Measurements from ENCODE around the gene ZNF814. TPM values are rescaled to one million over a fixed set of nuclear protein-coding genes. Genes with fewer than 3 reads are reported as not detected.
A peak's percentile ranks its signal among the peaks of the same experiment; 100 is the strongest.
"Not testable (repeated sequence)": the region's sequence is repeated elsewhere in the genome, so short reads cannot be mapped to it uniquely, and the experiment has no call there.

The ZNF814 gene
- total RNA-seq, 2 donors from 2014 or later = 10.8 to 10.9 TPM

DNA sequence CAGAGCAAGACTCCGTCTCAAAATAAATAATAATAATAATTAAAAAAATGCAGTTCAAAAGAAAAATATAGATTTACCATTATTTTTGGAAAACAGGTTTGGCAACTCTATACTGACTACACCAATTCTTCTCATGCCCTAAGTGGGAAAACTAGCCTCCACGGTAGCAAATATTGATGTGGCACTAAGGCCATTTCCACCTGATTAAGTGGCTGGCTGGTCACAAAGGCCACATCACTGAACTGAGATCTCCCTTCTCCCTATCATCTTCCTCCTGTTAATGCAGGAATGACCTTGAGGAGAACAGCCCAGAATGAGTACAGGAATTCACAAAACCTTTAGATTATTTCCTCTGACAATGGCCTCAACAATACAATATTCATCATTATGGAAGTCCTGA, 18.6 kb downstream of the ZNF814 start:
- intact Hi-C loops (cut with DNase I) = no loop called here
- no peak for ATAC-seq
- DNase-seq = no peak

DNA sequence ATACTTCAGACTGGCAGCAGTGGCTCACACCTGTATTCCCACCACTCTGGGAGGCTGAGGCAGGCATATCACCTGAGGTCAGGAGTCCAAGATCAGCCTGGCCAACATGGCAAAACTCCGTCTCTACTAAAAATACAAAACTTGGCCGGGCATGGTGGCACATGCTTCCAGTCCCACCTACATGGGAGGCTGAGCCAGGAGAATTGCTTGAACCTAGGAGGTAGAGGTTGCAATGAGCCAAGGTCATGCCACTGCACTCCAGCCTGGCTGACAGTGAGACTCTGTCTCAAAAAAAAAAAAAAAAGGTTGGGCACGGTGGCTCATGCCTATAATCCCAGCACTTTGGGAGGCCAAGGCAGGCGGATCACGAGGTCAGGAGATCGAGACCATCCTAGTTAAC, 19.2 kb downstream of the ZNF814 start:
- DNase-seq = not testable (repeated sequence)

DNA sequence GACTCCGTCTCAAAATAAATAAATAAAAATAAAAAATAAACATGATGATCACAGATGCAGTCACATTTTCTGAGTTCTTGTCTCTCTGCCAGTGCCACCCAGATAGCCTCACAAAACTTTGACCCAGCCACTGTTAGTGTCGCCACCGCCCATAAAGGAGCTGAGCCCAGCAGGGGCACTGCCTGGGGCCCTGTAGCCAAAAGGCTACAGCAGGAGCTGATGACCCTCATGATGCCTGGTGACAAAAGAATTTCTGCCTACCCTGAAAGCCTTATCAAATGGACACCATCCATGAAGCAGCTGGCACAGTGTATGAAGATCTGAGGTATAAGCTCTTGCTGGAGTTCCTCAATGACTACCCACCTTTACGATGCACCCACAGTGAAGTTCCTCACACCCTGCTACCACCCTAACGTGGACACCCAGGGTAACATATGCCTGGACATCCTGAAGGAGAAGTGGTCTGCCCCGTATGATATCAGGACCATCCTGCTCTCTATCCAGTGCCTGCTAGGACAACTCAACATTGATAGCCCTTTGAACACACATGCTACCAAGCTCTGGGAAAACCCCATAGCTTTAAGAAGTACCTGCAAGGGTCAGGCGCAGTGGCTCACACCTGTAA, 20.9 kb downstream of the ZNF814 start:
- DNase-seq (no peak), ATAC-seq (no peak)
- intact Hi-C loops (cut with DNase I) = no loop called here

More for the DNA sequence above, 19.2 kb downstream of the ZNF814 start:
- intact Hi-C loops (cut with DNase I); ATAC-seq: not testable (repeated sequence)

DNA sequence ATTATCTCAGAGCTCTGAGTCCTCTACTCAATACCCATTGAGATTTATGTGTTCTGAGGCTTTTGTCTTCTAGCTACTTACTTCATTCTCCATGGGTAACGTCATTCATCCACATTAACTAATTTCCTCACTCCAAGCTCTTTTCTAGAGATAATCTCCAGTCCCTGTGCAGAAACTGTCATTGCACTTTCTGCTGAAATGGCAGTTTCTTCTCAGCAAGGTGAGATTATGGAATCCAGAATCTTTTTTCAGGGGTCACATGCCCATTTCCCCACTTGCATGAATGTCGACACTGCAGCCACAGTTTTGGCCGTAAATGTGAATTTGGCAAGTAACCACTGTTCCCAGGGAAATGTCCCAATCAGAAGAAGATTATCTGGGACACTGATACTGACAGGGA, 26.5 kb downstream of the ZNF814 start:
- DNase-seq = not testable (repeated sequence)

DNA sequence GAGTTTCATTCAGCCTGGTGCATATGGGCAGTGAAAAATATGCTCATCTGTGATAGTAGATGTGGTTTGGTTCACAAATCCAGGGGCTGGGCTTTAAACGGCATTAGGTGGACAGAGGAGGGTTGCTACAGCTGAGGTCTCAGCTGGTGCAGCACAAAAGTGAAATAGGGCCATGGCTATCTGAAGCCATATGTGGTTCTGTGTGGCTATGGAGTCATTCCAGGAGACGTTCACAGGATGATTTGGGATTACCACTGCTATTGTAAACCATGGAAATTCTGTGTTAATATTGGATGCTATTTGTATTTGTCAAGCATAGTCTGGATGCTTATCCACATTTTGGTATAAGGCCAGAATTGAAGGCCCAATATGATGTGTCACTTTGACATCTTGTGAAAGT, 34.7 kb downstream of the ZNF814 start:
- intact Hi-C loops (cut with DNase I); ATAC-seq; DNase-seq: not testable (repeated sequence)

More for the DNA sequence above, 26.5 kb downstream of the ZNF814 start:
- intact Hi-C loops (cut with DNase I); ATAC-seq: not testable (repeated sequence)

DNA sequence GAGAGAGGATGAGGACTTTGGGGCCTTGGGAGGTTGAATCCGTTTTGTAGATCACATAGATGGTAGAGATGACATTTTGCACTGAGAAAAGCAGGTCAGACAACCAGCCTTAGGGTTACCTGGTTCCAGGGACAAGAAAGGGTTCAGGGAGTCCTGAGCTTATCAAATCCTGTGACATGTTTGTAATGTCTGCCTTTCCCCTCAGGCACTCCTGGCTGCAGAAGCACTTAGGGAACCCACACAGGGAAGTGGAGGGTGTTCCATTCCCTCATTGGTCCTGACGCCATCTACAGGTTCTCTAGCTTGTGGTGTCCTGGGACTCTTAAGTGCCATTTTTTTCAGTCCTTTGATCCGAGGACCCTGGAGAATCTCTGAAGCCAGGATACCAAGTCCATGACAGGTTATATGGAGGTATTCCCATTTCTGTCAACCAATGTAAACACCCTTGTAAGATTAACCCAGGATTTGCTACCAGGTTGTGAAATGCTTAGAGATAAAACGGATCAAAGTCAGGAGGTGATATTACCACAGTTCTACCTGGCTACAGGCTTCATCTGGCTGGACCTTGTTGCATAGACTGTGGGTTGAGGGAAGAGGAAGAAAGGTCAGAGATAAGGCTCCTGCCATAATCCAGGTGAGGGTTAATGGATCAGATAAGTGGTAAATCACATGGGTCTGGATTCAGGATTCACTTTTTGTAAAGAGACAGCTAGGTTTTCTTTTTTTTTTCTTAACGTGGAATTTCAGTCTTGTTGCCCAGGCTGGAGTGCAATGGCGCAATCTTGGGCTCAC, 36.8 kb downstream of the ZNF814 start:
- intact Hi-C loops (cut with DNase I); DNase-seq; ATAC-seq: not testable (repeated sequence)

DNA sequence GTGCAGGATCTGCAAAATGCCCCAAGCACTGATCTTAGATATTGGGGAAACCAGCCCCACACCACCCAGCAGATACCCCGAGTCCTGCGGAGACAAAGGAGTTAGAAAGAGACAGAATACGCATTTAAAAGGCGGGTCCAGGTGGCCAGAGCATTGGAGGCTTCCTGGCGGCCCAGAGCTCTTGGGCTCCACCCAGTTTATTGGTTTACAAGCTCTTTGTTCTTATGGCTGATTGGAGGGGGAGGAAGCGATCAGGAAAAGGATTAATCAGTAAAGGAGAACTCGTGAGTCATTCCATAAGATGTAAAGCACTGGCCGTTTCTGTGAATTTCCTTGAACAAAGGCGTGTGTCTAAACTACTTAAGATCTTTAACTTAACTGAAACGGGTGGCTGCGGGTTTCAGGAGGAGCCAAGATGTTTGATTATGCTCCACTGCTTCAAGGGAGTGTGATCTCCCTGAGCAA, 38.3 kb downstream of the ZNF814 start:
- no peak for ATAC-seq
- no peak for DNase-seq
- intact Hi-C loops (cut with DNase I) = no loop called here

DNA sequence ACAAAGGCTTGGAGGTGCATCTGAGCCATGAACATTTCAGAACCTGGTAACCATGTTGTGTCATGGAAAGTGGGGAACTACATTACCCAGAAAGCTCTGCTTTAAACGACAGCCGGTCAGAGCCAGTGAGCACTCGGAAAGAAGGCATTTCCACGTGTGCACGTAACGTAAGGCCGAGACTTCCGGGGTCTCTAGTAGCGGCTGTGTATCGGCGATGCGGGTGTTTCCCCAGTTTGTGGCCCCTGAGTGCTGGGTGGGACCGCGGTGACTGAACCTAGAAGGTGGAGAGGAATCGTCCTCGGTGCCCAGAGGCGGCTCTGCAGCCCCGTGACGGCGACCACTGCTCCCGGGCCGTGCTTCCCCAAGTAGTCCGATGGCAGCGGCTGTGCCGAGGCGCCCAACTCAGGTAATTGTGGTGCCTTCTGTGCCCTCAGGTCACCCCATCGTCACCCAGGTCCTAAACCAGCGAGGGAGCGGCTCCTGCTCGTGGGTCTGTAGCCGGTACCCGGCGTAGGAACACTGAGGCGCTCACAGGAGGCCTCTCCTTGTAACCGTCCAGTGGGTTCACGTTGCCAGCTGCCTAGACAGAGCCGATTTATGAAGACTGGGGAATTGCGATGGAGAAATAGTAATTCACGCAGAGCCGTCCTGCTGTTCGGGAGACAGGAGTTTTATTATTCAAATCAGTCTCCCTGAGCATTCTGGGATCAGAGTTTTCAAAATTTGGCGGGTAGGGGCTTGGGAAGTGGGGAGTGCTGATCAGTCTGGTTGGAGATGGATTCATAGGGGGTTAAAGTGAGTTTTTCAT, 39.0 kb downstream of the ZNF814 start, which contains the start of gene ZNF587:
Gene ZNF587 (plus strand): TSS at position 194 of the 808 bp plus-strand sequence. CDS start 180 bp downstream, at position 374.
- peak; percentile 98 for ATAC-seq
- DNase-seq = peak; percentile 72
- intact Hi-C loops (cut with DNase I) = not testable (repeated sequence)

DNA sequence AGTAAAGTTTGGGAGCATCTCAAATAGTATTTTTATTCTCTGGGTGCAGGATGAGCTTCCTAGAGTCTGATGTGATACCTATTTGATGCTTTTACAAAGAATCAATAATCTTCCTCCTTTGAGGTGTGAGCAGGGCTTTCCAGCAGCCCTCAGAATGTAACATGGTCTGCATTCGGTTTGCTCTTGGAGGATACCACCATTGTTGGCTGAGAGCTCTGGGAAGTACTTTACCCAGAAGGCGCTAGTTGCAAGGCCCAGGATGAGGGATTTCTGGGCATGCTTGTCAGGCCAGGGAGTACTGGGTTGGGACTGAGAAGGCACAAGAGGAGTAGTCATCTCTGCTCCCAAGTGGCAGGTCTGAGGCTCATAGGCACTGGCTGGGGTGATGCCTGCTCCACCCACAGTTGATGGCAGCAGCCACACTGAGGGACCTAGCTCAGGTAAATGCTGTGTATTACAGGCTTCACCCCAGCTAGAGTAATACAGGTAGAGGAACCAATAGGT, 39.6 kb downstream of the ZNF814 start:
- ATAC-seq = peak in 1 of 2 donors; percentile 9
- DNase-seq; intact Hi-C loops (cut with DNase I): not testable (repeated sequence)

DNA sequence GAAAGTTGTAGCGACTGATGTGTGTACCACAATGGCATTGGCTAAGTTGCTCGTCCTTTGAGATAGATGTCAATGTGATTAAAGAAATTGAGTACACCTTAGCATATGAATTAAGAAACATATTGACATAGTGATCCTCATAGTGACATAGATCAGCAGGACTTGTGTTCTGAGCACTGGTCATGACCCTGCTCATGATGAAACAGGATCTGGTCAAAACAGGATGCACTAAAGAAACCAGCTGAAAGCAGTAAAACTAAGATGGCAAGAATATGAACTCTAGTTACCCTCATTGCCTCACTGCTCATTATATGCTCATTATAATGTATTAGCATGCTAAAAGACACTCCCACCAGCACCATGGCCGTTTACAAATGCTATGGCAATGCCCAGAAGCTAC, 41.7 kb downstream of the ZNF814 start:
- ATAC-seq; DNase-seq; intact Hi-C loops (cut with DNase I): not testable (repeated sequence)

DNA sequence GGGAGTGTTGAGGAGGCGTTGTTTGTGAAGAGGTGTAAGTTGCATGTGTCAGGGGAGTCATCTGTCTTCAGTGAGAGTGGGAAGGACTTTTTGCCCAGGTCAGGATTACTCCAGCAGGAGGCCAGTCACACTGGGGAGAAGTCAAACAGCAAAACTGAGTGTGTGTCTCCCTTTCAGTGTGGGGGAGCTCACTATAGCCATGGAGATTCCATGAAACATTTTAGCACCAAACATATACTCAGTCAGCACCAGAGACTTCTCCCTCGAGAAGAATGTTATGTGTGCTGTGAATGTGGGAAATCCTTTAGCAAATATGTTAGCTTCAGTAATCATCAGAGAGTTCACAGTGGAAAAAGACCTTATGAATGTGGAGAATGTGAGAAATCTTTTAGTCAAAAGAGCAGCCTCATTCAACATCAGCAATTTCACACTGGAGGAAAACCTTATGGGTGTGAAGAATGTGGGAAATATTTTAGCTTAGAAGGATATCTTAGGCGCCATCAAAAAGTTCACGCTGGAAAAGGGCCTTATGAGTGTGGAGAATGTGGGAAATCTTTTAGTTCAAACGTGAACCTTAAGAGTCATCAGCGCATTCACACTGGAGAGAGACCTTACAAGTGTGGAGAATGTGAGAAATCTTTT, 47.6 kb downstream of the ZNF814 start:
- no peak for DNase-seq
- intact Hi-C loops (cut with DNase I) = no loop called here
- ATAC-seq = no peak

DNA sequence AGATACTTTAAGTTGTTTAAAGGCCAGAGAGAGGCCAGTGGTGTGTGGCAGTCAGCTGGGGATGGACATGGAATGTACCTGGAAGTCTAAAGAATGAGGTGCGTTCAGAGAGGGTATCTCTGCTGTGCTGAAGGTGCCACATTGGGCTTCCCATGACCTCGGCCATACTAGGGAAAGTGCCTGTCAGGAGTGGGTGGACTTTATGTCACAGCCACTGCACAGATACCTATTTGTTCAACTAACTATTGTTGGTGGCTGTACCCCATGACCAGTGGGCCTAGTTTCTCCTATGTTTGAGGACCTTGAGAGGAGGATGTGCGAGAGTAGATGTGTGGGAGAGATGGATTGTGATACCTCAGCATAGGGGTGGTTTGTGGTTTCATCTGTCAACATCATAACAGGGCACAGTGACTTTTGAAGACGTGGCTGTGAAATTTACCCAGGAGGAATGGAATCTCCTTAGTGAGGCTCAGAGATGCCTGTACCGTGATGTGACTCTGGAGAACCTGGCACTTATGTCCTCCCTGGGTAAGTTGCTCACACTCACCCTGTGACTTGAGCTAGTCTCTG, 50.1 kb downstream of the ZNF814 start:
- not testable (repeated sequence) for ATAC-seq

DNA sequence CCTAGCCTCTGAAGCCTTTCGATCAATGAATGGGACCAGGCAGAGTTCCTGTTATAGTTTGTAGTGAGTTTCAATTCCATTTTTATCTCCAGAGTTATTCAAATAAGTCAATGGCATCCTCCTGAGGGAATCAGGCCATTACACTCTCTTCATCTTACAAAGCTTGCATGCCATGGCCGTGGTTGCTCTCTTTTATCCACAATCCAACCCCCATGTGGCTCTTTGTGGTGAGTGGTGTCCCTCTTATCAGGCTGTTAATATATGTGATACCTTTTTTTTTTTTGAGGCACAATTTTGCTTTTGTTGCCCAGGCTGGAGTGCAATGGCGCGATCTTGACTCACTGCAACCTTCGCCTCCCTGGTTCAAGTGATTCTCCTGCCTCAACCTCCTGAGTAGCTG, 51.8 kb downstream of the ZNF814 start:
- intact Hi-C loops (cut with DNase I); DNase-seq; ATAC-seq: not testable (repeated sequence)

More for the DNA sequence above, 50.1 kb downstream of the ZNF814 start:
- intact Hi-C loops (cut with DNase I); DNase-seq: not testable (repeated sequence)

DNA sequence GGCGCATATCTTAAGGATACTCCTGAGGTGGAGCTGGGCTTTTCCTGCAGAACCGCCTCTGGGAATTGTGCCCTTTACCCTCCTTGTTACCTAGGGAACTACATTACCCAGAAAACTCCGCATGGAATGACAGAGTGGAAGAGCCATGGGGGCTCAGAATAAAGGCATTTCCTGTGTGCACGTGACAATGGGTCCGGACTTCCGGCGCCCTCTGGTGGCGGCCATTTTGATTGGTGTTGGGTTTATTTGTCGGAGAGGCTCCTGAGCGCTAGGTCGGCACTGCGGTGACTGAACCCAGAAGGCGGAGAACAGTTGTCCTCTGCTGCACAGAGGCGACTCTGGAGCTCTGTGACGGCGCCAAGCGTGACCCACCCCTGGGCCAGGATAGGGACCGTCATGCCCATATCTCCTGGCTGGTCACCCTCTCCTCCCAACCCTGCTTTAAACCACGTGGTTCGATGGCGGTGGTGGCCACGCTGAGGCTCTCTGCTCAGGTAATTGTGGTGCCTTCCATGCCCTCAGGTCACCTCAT, 58.7 kb downstream of the ZNF814 start, which contains the start of gene ZNF587B:
Gene ZNF587B (plus strand): TSS at position 229 of the 532 bp plus-strand sequence. CDS start 230 bp downstream, at position 459.
- peak; percentile 77 for DNase-seq
- intact Hi-C loops (cut with DNase I) = no loop called here
- ATAC-seq = peak; percentile 91 to 95

DNA sequence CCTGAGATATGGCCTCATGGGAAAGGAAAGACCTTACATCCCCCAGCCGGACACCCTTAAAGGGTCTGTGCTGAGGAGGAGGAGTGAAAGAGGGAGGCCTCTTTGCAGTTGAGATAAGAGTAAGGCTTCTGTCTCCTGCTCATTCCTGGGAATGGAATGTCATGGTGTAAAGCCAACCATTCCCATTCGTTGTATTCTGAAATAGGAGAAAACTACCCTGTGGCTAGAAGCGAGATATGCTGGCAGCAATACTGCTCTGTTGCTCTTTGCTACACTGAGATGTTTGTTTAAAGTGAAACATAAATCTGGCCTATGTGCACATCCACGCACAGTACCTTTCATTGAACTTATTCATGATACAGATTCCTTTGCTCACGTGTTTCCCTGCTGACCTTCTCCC, 59.5 kb downstream of the ZNF814 start:
- DNase-seq = no peak
- intact Hi-C loops (cut with DNase I) = no loop called here
- peak; percentile 26 to 46 for ATAC-seq

DNA sequence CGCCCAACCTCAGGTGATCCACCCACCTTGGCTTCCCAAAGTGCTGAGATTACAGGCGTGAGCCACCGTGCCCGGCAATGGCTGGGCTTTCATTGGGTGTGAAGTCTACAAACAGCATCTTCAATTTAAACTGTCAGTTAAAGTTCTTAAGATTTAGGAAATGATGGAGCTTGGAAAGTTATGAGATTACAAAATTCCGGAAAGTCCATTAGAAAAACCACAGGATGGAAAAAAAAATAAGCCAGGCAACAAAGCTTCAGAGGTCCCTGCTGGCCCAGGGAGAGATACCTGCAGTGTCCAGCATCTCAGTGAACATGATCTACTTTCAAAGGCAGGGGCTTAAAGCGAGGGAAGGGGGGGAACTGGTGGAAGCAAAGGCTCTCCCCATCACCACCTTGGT, 63.3 kb downstream of the ZNF814 start:
- no peak for DNase-seq
- intact Hi-C loops (cut with DNase I) = no loop called here
- no peak for ATAC-seq

DNA sequence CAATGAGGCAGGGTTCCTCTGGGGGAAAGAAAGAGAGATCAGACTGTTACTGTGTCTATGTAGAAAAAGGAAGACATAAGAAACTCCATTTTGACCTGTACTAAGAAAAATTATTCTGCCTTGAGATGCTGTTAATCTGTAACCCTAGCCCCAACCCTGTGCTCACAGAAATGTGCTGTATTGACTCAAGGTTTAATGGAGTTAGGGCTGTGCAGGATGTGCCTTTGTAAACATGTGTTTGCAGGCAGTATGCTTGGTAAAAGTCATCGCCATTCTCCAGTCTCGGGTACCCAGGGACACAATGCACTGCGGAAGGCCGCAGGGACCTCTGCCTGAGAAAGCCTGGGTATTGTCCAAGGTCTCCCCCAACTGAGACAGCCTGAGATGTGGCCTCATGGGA, 65.2 kb downstream of the ZNF814 start:
- ATAC-seq; intact Hi-C loops (cut with DNase I); DNase-seq: not testable (repeated sequence)

DNA sequence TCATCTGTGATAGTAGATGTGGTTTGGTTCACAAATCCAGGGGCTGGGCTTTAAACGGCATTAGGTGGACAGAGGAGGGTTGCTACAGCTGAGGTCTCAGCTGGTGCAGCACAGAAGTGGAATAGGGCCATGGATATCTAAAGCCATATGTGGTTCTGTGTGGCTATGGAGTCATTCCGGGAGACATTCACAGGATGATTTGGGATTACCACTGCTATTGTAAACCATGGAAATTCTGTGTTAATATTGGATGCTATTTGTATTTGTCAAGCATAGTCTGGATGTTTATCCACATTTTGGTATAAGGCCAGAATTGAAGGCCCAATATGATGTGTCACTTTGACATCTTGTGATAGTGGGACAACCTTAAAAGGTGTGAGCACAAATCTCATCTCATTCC, 65.7 kb downstream of the ZNF814 start:
- ATAC-seq; DNase-seq; intact Hi-C loops (cut with DNase I): not testable (repeated sequence)
